HG02642 (cell line): Measurements from ENCODE around the gene PLXND1.

ENCODE experiments used
- ATAC-seq: cut with Tn5 transposase; IDR thresholded peaks from one replicate; pipeline ENCODE4 v1.9.1; 2021; ENCODE audit warnings: mild to moderate bottlenecking; ENCODE audit not compliant: unreplicated experiment, poor library complexity

Gene PLXND1

GRCh38 chr3:129603991-129604749 lies 2.3 kb downstream of the PLXND1 start:
- ATAC-seq: no peak

- ATAC-seq: no peak
Observed at GRCh38 chr3:129603561-129603942, 2.9 kb downstream of the PLXND1 start.

- ATAC-seq: no peak
Observed at GRCh38 chr3:129602730-129603560, 3.5 kb downstream of the PLXND1 start.

- ATAC-seq: no peak
Observed at GRCh38 chr3:129602309-129602708, 4.2 kb downstream of the PLXND1 start.

- no peak for ATAC-seq
Observed at GRCh38 chr3:129601713-129602112, 4.8 kb downstream of the PLXND1 start.

GRCh38 chr3:129600348-129600747 lies 6.1 kb downstream of the PLXND1 start:
- no peak for ATAC-seq

GRCh38 chr3:129599607-129600006 lies 6.9 kb downstream of the PLXND1 start:
- ATAC-seq: no peak

GRCh38 chr3:129599073-129599472 lies 7.4 kb downstream of the PLXND1 start:
- no peak for ATAC-seq

GRCh38 chr3:129598484-129598883 lies 8.0 kb downstream of the PLXND1 start:
- no peak for ATAC-seq

- no peak for ATAC-seq
Observed at GRCh38 chr3:129598000-129598381, 8.5 kb downstream of the PLXND1 start.

- ATAC-seq: no peak
Observed at GRCh38 chr3:129597087-129597999, 9.1 kb downstream of the PLXND1 start.

GRCh38 chr3:129596194-129597086 lies 10.0 kb downstream of the PLXND1 start:
- no peak for ATAC-seq

GRCh38 chr3:129595544-129596193 lies 10.8 kb downstream of the PLXND1 start:
- ATAC-seq: no peak

- ATAC-seq: no peak
Observed at GRCh38 chr3:129594907-129595390, 11.5 kb downstream of the PLXND1 start.

GRCh38 chr3:129594409-129594808 lies 12.1 kb downstream of the PLXND1 start:
- ATAC-seq: no peak

- ATAC-seq: no peak
Observed at GRCh38 chr3:129593595-129594339, 12.7 kb downstream of the PLXND1 start.

- ATAC-seq: no peak
Observed at GRCh38 chr3:129593230-129593594, 13.3 kb downstream of the PLXND1 start.

GRCh38 chr3:129592381-129593131 lies 13.9 kb downstream of the PLXND1 start:
- ATAC-seq: no peak
